T-helper 2 cell treated with Interferon-gamma antibody and Interleukin-4, amounts not matched to agents 5 μg/mL and 100 μg/mL, for 36 hours (primary cell): ENCODE data around the gene PDK4.
"Not testable (repeated sequence)": the region's sequence is repeated elsewhere in the genome, so short reads cannot be mapped to it uniquely, and the experiment has no call there.

Experiments used
- DNase-seq: peaks from one replicate; pipeline ENCODE4 v3.0.0; 2021; ENCODE audit warnings: low spot score
- H3K27ac Mint-ChIP-seq: one replicate; pipeline ENCODE4 v1.8.0; 2021; ENCODE audit warnings: mild to moderate bottlenecking, mixed read lengths
- H3K27me3 Mint-ChIP-seq: one replicate; pipeline ENCODE4 v1.8.0; 2021; ENCODE audit warnings: low read depth, mixed read lengths
- H3K36me3 Mint-ChIP-seq: one replicate; pipeline ENCODE4 v1.8.0; 2021; ENCODE audit warnings: low read depth, mixed read lengths
- H3K4me1 Mint-ChIP-seq: one replicate; pipeline ENCODE4 v1.8.0; 2021; ENCODE audit warnings: low read depth, mixed read lengths
- H3K4me3 Mint-ChIP-seq: one replicate; pipeline ENCODE4 v1.8.0; 2022; ENCODE audit warnings: mild to moderate bottlenecking, moderate library complexity, mixed read lengths
- H3K9me3 Mint-ChIP-seq: one replicate; pipeline ENCODE4 v1.8.0; 2021; ENCODE audit warnings: mixed read lengths

Gene PDK4

GRCh38 chr7:95578299-95578855 is 17.9 kb downstream of the PDK4 start:
- Mint-ChIP-seq H3K36me3 (no peaks in the 10 kb centered on the region), H3K9me3 (no peaks in the 10 kb centered on the region), H3K4me1 (no peaks in the 10 kb centered on the region), H3K27me3 (no peaks in the 10 kb centered on the region), H3K4me3 (no peak overlapping the region), H3K27ac (no peak overlapping the region)
- no peak for DNase-seq

- no peaks in the 10 kb centered on the region for H3K9me3 Mint-ChIP-seq
- DNase-seq = no peak
- H3K27me3 Mint-ChIP-seq = no peaks in the 10 kb centered on the region
- no peak overlapping the region for H3K27ac Mint-ChIP-seq
- H3K4me1 Mint-ChIP-seq = no peaks in the 10 kb centered on the region
- H3K36me3 Mint-ChIP-seq = no peaks in the 10 kb centered on the region
- no peak overlapping the region for H3K4me3 Mint-ChIP-seq
These were observed 19.2 kb downstream of the PDK4 start for GRCh38 chr7:95577137-95577536.

GRCh38 chr7:95569720-95570119 is 26.6 kb downstream of the PDK4 start:
- Mint-ChIP-seq H3K4me1 (no peaks in the 10 kb centered on the region), H3K4me3 (no peak overlapping the region), H3K36me3 (no peaks in the 10 kb centered on the region), H3K27ac (no peak overlapping the region), H3K9me3 (no peaks in the 10 kb centered on the region), H3K27me3 (no peaks in the 10 kb centered on the region)
- no peak for DNase-seq

GRCh38 chr7:95560674-95561073 is 35.6 kb downstream of the PDK4 start:
- H3K27ac Mint-ChIP-seq = no peak overlapping the region
- no peak for DNase-seq
- no peaks in the 10 kb centered on the region for H3K36me3 Mint-ChIP-seq
- no peaks in the 10 kb centered on the region for H3K4me1 Mint-ChIP-seq
- no peak overlapping the region for H3K4me3 Mint-ChIP-seq
- peaks cover 7% of the 10 kb centered on the region for H3K27me3 Mint-ChIP-seq
- no peaks in the 10 kb centered on the region for H3K9me3 Mint-ChIP-seq

- no peak for DNase-seq
- Mint-ChIP-seq H3K9me3 (no peaks in the 10 kb centered on the region), H3K27ac (no peak overlapping the region), H3K27me3 (peaks cover 7% of the 10 kb centered on the region), H3K36me3 (no peaks in the 10 kb centered on the region), H3K4me1 (no peaks in the 10 kb centered on the region), H3K4me3 (no peak overlapping the region)
These were observed 37.5 kb downstream of the PDK4 start for GRCh38 chr7:95558864-95559263.

GRCh38 chr7:95556777-95557176 is 39.5 kb downstream of the PDK4 start:
- DNase-seq = no peak
- Mint-ChIP-seq H3K4me3 (no peak overlapping the region), H3K9me3 (no peaks in the 10 kb centered on the region), H3K27me3 (peaks cover 7% of the 10 kb centered on the region), H3K4me1 (no peaks in the 10 kb centered on the region), H3K27ac (no peak overlapping the region), H3K36me3 (no peaks in the 10 kb centered on the region)

- no peaks in the 10 kb centered on the region for H3K36me3 Mint-ChIP-seq
- no peaks in the 10 kb centered on the region for H3K4me1 Mint-ChIP-seq
- H3K27me3 Mint-ChIP-seq = peaks cover 5% of the 10 kb centered on the region
- H3K27ac Mint-ChIP-seq = no peak overlapping the region
- DNase-seq = no peak
- no peaks in the 10 kb centered on the region for H3K9me3 Mint-ChIP-seq
- H3K4me3 Mint-ChIP-seq = no peak overlapping the region
These were observed 42.4 kb downstream of the PDK4 start for GRCh38 chr7:95553939-95554338.

- not testable (repeated sequence) for H3K9me3 Mint-ChIP-seq, H3K36me3 Mint-ChIP-seq, H3K4me3 Mint-ChIP-seq, H3K4me1 Mint-ChIP-seq, H3K27me3 Mint-ChIP-seq, H3K27ac Mint-ChIP-seq, DNase-seq
These were observed 44.0 kb downstream of the PDK4 start for GRCh38 chr7:95552010-95552926.

GRCh38 chr7:95550546-95550945 is 45.8 kb downstream of the PDK4 start:
- Mint-ChIP-seq H3K4me1 (no peaks in the 10 kb centered on the region), H3K9me3 (no peaks in the 10 kb centered on the region), H3K27me3 (peaks cover under 1% of the 10 kb centered on the region), H3K27ac (no peak overlapping the region), H3K36me3 (no peaks in the 10 kb centered on the region), H3K4me3 (no peak overlapping the region)
- no peak for DNase-seq

- H3K27ac Mint-ChIP-seq = no peak overlapping the region
These were observed 46.3 kb downstream of the PDK4 start for GRCh38 chr7:95549818-95550529.

GRCh38 chr7:95547361-95548348 is 48.7 kb downstream of the PDK4 start:
- DNase-seq = no peak
- Mint-ChIP-seq H3K36me3 (no peaks in the 10 kb centered on the region), H3K27ac (no peak overlapping the region), H3K9me3 (no peaks in the 10 kb centered on the region), H3K4me3 (no peak overlapping the region), H3K4me1 (no peaks in the 10 kb centered on the region), H3K27me3 (peaks cover 3% of the 10 kb centered on the region)

More at GRCh38 chr7:95549818-95550529, 46.3 kb downstream of the PDK4 start:
- H3K4me3 Mint-ChIP-seq = no peak overlapping the region
- DNase-seq = no peak
- no peaks in the 10 kb centered on the region for H3K4me1 Mint-ChIP-seq
- peaks cover 3% of the 10 kb centered on the region for H3K27me3 Mint-ChIP-seq
- H3K36me3 Mint-ChIP-seq = no peaks in the 10 kb centered on the region
- no peaks in the 10 kb centered on the region for H3K9me3 Mint-ChIP-seq

GRCh38 chr7:95546647-95547046 is 49.7 kb downstream of the PDK4 start:
- Mint-ChIP-seq H3K4me1 (no peaks in the 10 kb centered on the region), H3K27me3 (peaks cover 4% of the 10 kb centered on the region)

GRCh38 chr7:95545673-95546072 is 50.6 kb downstream of the PDK4 start:
- DNase-seq = no peak
- peaks cover 4% of the 10 kb centered on the region for H3K27me3 Mint-ChIP-seq
- H3K36me3 Mint-ChIP-seq = no peaks in the 10 kb centered on the region
- H3K9me3 Mint-ChIP-seq = no peaks in the 10 kb centered on the region
- H3K27ac Mint-ChIP-seq = no peak overlapping the region
- H3K4me1 Mint-ChIP-seq = no peaks in the 10 kb centered on the region
- H3K4me3 Mint-ChIP-seq = no peak overlapping the region

More at GRCh38 chr7:95546647-95547046, 49.7 kb downstream of the PDK4 start:
- no peak for DNase-seq
- H3K36me3 Mint-ChIP-seq = no peaks in the 10 kb centered on the region
- H3K4me3 Mint-ChIP-seq = no peak overlapping the region
- no peaks in the 10 kb centered on the region for H3K9me3 Mint-ChIP-seq
- no peak overlapping the region for H3K27ac Mint-ChIP-seq
